Breast epithelium (tissue), 3 donors: ENCODE measurements around the gene ERP29.

Experiments
- CTCF ChIP-seq, 3 donors: fragments of 450-650 bp; IDR thresholded peaks; one replicate each; pipeline ENCODE4 v1.5.1; 2016 to 2017; ENCODE audit warnings: antibody characterized with exemption in 3 of 3, mild to moderate bottlenecking in 3 of 3, moderate library complexity in 3 of 3
- POLR2A ChIP-seq: fragments of 450-650 bp; IDR thresholded peaks from one replicate; pipeline ENCODE4 v1.6.1; 2016; ENCODE audit warnings: antibody characterized with exemption, mild to moderate bottlenecking, moderate library complexity
- POLR2AphosphoS5 ChIP-seq, 3 donors: sonication (generic); formaldehyde crosslinking; IDR thresholded peaks; one replicate each; pipeline ENCODE4 v1.6.1; 2017; ENCODE audit warnings: antibody characterized with exemption in 3 of 3

- TF ChIP-seq CTCF (IDR thresholded peaks at IDR 0.05) (no peak), POLR2A (no peak), POLR2AphosphoS5 (IDR thresholded peaks at IDR 0.05) (no peak)
Observed at GRCh38 chr12:111978545-111978944, 34.7 kb upstream of the ERP29 start.
